ENCODE data around the gene NRXN2.

DNA sequence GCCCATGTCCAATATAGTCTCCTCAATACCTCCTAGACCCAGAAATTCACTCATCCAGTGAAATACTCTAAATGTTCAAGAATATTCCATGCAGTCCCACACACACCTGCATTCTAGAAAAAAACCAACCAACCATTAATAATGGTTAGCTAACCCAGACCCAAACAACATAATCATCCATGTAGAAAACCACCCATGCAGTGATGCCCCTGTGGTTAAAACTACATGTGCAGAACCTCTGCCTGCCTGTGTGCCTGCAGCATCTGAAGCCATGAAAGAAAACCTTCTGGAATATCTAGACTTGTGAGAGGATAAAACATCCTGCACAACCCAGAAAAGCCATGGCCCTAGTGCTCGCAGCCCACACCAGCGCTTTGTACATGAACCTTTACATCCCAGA, 84.2 kb downstream of the NRXN2 start:
- TF ChIP-seq, protein P1, sequence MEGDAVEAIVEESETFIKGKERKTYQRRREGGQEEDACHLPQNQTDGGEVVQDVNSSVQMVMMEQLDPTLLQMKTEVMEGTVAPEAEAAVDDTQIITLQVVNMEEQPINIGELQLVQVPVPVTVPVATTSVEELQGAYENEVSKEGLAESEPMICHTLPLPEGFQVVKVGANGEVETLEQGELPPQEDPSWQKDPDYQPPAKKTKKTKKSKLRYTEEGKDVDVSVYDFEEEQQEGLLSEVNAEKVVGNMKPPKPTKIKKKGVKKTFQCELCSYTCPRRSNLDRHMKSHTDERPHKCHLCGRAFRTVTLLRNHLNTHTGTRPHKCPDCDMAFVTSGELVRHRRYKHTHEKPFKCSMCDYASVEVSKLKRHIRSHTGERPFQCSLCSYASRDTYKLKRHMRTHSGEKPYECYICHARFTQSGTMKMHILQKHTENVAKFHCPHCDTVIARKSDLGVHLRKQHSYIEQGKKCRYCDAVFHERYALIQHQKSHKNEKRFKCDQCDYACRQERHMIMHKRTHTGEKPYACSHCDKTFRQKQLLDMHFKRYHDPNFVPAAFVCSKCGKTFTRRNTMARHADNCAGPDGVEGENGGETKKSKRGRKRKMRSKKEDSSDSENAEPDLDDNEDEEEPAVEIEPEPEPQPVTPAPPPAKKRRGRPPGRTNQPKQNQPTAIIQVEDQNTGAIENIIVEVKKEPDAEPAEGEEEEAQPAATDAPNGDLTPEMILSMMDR (IDR thresholded peaks at IDR 0.05) = no peak
- TF ChIP-seq POLR2A (IDR thresholded peaks at IDR 0.05) = no peak
